NK-92 treated with Interleukin-12 subunit alpha and Interleukin-12 subunit beta, amount 100 ng/mL, for 24 hours (cell line): ENCODE data around the gene NBPF8.
"Not testable (repeated sequence)": the region's sequence is repeated elsewhere in the genome, so short reads cannot be mapped to it uniquely, and the experiment has no call there.

ENCODE experiments used
- DNase-seq: peaks from one replicate; lab custom pipeline; 2025; lab: John Stamatoyannopoulos, UW

Gene NBPF8

DNA sequence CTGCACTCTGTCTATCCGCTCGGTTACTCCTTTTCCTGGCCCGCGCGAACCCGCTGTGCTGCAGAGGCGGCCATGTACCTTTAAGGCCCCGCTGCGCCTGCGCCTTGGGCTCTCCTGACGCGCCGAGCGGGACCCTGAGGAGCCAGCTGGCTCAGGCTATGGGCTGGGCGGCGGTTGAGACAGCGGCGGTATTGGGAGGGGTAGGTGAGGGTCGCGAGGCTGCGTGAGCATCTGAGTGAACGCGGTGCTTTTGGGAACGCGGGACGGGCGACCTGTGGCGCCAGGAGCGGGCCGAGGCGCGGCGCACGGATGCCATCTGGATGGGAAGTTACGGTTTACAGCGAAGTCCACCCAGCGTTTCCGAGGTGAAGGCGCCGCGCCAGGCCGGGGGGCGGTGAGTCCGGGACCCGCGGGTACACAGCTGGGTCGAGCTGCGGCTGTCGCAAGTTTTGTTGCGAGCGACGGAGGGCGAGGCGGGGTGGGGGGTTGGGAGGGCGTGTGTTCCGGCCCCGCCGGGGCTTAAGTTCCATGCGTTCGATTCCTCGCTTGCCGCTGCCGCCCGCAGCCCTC, at the start of gene NBPF8:
TSS of gene NBPF8 (plus strand) at position 125 of the 570 bp plus-strand sequence. CDS start 21,488 bp downstream, outside the sequence.
- DNase-seq: not testable (repeated sequence)

- not testable (repeated sequence) for DNase-seq
Measured at GRCh38 chr1:120367709-120368108, 47.1 kb upstream of the NBPF8 start.

- not testable (repeated sequence) for DNase-seq
Measured at GRCh38 chr1:120386651-120387050, 28.2 kb upstream of the NBPF8 start.

GRCh38 chr1:120388597-120389126, 26.2 kb upstream of the NBPF8 start:
- DNase-seq: not testable (repeated sequence)

DNA sequence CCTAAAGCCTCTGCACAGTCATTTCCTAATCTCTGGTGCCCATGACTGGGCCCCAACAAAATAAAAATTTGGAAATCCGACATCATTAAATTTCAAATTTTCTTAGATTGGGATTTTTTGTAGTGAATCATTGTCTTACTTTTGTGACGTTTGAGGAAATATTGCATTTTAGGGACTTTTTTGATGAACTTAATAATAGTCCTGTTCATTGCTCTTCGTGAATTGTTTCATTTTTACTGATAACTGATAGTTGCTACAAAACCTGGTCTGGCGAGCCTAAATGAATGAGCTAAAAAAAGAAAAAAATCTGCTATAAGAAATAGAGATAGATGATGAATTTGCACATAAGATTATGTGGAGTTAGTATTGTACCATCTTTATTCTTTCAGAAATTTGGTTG, 23.5 kb upstream of the NBPF8 start:
- not testable (repeated sequence) for DNase-seq

GRCh38 chr1:120393316-120394232, 21.3 kb upstream of the NBPF8 start:
- DNase-seq: not testable (repeated sequence)

- not testable (repeated sequence) for DNase-seq
Measured at GRCh38 chr1:120405348-120405747, 9.5 kb upstream of the NBPF8 start.

DNA sequence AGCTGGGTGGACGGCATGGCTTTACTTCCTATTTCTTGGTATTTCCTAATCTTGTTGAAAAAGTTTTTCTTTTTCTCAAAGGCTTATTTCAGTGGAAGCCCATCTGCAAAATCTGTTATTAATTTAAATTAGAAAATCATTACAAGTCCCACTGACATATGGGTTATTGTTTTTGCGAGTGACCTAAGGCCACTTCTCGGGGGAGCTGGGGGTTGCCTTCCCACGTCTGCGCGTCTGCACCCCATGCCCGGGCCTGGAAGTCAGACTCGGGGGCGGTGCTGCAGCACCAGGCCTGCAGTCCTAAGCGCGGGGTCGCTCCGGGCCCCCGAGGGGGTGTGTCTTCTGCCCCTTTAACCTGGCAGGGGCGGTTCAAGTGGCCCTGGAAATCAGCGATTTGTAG, 384 bp upstream of the NBPF8 start:
- DNase-seq: not testable (repeated sequence)

- not testable (repeated sequence) for DNase-seq
Measured at GRCh38 chr1:120415492-120415961, 692 bp downstream of the NBPF8 start.

DNA sequence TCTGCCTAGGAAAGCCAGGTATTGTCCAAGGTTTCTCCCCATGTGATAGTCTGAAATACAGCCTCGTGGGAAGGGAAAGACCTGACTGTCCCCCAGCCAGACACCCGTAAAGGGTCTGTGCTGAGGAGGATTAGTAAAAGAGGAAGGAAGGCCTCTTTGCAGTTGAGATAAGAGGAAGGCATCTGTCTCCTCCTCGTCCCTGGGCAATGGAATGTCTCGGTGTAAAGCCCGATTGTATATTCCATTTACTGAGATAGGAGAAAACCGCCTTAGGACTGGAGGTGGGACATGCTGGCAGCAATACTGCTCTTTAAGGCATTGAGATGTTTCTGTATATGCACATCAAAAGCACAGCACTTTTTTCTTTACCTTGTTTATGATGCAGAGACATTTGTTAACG, 10.2 kb downstream of the NBPF8 start:
- not testable (repeated sequence) for DNase-seq

GRCh38 chr1:120431626-120432025, 16.8 kb downstream of the NBPF8 start:
- not testable (repeated sequence) for DNase-seq

DNA sequence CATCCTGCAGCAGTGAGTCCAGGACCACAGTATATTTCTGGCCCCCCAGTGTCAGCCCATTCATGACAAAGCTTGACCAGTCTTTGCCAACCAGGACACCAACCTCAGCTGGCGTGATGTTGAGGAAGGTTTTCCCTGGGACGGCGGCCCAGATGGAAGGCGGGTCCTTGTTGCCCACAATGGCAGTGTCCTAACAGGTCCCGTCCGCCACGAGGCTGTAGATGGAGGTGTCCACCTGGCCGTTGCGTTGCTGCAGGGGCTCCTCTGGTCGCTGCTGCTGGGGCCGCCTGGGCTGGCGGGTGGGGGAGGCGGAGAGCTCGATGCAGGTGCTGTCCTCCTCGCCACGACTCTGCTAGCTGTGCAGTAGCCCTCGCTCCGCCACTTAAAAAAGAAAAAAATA, 19.0 kb downstream of the NBPF8 start:
- not testable (repeated sequence) for DNase-seq

- DNase-seq: not testable (repeated sequence)
Measured at GRCh38 chr1:120449124-120449523, 34.3 kb downstream of the NBPF8 start.
